PFSK-1 (cell line): Measurements from ENCODE around the gene IL17F.

ENCODE experiments used
- POLR2AphosphoS5 ChIP-seq: IDR thresholded peaks from 2 replicates; pipeline ENCODE4 v1.6.1; 2012; ENCODE audit warnings: low read depth, mild to moderate bottlenecking, control low read depth, low read length, moderate library complexity
- SIN3A ChIP-seq: IDR thresholded peaks from 2 replicates; pipeline ENCODE4 v1.6.1; 2012; ENCODE audit warnings: mild to moderate bottlenecking, low read length, moderate library complexity, borderline replicate concordance; ENCODE audit not compliant: insufficient read depth
- TAF1 ChIP-seq: IDR thresholded peaks from 2 replicates; pipeline ENCODE4 v1.6.1; 2012; ENCODE audit warnings: low read length, control low read depth, borderline replicate concordance; ENCODE audit not compliant: insufficient read depth
- TF ChIP-seq, protein P1 (sequence below), 2 experiments: IDR thresholded peaks; 2 replicates each; pipeline versions ENCODE4 v1.6.1 to v1.8.0; 2011 to 2012; ENCODE audit warnings: low read depth in 2 of 2, low read length in 2 of 2, control low read depth in 1 of 2, inconsistent platforms in 1 of 2, mild to moderate bottlenecking in 1 of 2, moderate library complexity in 1 of 2; ENCODE audit not compliant: insufficient read depth in 1 of 2

DNA sequence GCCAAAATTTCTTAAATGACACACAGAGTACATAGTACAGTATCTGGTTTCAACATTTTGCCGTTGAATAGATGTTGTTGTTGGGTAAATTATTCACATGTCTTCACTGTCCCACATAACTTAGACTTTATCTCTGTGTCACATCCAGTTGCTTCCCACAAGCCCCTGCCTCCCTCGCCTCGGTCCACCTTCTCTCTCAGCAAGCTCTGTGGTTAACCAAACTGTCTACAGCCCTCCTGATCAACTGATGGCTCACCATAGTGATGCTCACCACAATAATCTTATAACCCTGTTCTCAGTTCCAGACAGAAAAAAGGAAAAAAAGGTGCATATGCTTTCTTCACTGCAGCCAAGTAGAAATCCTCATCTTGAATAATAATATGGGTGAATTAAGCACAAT lies 23.0 kb downstream of the IL17F start:
- TF ChIP-seq, protein P1, sequence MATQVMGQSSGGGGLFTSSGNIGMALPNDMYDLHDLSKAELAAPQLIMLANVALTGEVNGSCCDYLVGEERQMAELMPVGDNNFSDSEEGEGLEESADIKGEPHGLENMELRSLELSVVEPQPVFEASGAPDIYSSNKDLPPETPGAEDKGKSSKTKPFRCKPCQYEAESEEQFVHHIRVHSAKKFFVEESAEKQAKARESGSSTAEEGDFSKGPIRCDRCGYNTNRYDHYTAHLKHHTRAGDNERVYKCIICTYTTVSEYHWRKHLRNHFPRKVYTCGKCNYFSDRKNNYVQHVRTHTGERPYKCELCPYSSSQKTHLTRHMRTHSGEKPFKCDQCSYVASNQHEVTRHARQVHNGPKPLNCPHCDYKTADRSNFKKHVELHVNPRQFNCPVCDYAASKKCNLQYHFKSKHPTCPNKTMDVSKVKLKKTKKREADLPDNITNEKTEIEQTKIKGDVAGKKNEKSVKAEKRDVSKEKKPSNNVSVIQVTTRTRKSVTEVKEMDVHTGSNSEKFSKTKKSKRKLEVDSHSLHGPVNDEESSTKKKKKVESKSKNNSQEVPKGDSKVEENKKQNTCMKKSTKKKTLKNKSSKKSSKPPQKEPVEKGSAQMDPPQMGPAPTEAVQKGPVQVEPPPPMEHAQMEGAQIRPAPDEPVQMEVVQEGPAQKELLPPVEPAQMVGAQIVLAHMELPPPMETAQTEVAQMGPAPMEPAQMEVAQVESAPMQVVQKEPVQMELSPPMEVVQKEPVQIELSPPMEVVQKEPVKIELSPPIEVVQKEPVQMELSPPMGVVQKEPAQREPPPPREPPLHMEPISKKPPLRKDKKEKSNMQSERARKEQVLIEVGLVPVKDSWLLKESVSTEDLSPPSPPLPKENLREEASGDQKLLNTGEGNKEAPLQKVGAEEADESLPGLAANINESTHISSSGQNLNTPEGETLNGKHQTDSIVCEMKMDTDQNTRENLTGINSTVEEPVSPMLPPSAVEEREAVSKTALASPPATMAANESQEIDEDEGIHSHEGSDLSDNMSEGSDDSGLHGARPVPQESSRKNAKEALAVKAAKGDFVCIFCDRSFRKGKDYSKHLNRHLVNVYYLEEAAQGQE (IDR thresholded peaks at IDR 0.05; ENCODE audit: insufficient read depth in 1 of 2, low read depth in 2 of 2, low read length in 2 of 2) = no peak
- TF ChIP-seq TAF1 (no peak), POLR2AphosphoS5 (no peak), SIN3A (no peak)
